Transverse colon (tissue), 4 donors: ENCODE data around the gene SALL2.

Experiments used
- CTCF ChIP-seq, 5 experiments: fragments of 200-600 bp in 3 of 5; fragments of 450-650 bp in 2 of 5; sonication (generic) in 3 of 5; IDR thresholded peaks; 1 replicate in 2 of 5; 2 replicates in 3 of 5; pipeline ENCODE4 v1.5.1; 2016 to 2017; ENCODE audit warnings: antibody characterized with exemption in 5 of 5, inconsistent platforms in 3 of 5, mild to moderate bottlenecking in 2 of 5, moderate library complexity in 1 of 5
- POLR2AphosphoS5 ChIP-seq, 3 donors: sonication (generic); formaldehyde crosslinking; IDR thresholded peaks; one replicate each; pipeline ENCODE4 v1.6.1; 2016; ENCODE audit warnings: antibody characterized with exemption in 3 of 3

DNA sequence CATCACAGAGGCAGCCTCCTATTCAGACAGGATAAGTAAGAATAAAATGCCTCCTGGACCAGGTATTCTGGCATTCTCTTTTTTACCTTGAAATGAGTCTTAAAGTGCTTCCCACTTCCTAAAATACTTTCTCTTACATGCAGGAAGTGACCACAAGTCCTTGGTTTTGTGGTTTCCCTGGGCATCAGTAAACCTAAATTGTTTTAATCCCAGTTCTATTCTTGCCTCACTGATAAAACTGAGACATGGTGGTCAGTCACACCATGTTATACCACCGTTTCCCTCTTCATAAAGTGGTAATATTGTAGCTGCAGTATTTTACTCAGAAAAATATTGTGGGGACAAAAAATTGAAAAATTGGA, 1.2 kb upstream of the SALL2 start:
- TF ChIP-seq POLR2AphosphoS5 (IDR thresholded peaks at IDR 0.05) (no peak), CTCF (IDR thresholded peaks at IDR 0.05) (no peak)
